ENCODE data around the gene UBE2V1. TPM values are rescaled to one million over a fixed set of nuclear protein-coding genes. Genes with fewer than 3 reads are reported as not detected.
"Not testable (repeated sequence)": the region's sequence is repeated elsewhere in the genome, so short reads cannot be mapped to it uniquely, and the experiment has no call there.

Gene UBE2V1
- total and polyA plus RNA-seq, 7 donors, result 45.2 to 165 (median 60.3) TPM

DNA sequence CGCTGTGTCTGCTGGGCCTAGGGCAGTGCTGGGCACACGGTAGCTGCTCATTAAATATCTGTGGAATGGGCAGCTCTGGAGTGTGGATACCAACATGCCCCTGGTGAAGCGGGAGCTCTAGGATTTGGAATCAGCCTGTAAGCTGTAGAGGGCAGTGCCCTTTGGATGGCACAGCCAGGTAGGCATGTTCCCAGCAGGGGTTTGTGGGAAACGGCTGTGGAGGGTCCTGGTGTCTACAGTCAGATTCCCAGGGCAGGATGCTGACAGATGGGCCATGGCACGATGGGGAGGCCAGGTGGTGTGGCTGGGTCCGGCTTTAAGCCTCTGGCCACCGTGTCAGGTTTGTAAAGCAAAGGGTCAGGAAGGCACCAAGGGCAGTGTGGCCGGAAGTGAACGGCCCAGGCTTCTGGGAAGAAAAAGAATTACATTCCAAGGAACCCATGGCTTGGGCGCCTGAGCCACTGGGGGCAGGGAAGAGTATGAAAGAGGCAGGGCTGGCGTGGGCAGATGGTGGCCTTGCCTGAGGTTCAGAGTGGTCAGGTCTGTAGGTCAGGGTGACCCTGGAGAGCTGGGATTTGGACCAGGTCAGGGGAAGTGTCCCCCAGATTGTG, 44.8 kb downstream of the UBE2V1 start:
- DNase-seq (no peak), ATAC-seq (no peak)
- peaks cover 4% of the 10 kb centered on the region for H3K4me1 ChIP-seq
- TF ChIP-seq, protein P1, sequence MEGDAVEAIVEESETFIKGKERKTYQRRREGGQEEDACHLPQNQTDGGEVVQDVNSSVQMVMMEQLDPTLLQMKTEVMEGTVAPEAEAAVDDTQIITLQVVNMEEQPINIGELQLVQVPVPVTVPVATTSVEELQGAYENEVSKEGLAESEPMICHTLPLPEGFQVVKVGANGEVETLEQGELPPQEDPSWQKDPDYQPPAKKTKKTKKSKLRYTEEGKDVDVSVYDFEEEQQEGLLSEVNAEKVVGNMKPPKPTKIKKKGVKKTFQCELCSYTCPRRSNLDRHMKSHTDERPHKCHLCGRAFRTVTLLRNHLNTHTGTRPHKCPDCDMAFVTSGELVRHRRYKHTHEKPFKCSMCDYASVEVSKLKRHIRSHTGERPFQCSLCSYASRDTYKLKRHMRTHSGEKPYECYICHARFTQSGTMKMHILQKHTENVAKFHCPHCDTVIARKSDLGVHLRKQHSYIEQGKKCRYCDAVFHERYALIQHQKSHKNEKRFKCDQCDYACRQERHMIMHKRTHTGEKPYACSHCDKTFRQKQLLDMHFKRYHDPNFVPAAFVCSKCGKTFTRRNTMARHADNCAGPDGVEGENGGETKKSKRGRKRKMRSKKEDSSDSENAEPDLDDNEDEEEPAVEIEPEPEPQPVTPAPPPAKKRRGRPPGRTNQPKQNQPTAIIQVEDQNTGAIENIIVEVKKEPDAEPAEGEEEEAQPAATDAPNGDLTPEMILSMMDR (IDR thresholded peaks at IDR 0.05), result no peak
- no peak overlapping the region for H3K4me3 ChIP-seq
- WGBS, 3 donors, result 64 to 70% (median 67%) methylated on average over 11 of the region's 11 CpGs
- intact Hi-C loops (cut with DNase I), result no loop called here
- no peaks in the 10 kb centered on the region for H3K27me3 ChIP-seq (ENCODE audit: insufficient read depth in 3 of 3, low read length in 2 of 3)
- H3K36me3 ChIP-seq (ENCODE audit: insufficient read depth in 1 of 2, low read depth in 1 of 2), result no peaks in the 10 kb centered on the region
- no peaks in the 10 kb centered on the region for H3K9me3 ChIP-seq
- H3K27ac ChIP-seq, result no peak overlapping the region

DNA sequence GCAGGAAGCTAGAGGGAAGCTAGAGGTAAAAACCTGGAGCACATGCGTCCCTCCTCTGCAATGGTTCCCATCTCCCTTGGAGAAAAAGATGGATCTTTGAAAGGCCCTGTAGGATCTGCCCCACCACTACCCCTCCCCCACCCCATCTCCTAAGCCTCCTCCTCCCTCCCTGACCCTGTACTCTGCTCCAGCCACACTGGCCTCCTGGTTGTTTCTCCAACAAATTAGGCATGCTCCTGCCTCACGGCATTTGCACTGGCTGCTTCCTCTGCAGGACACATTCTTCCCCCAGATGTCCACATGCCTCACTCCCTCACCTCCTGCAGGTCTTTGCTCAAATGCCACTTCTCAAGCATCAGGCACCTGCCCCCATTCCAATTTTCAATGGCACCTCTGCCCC, 45.5 kb downstream of the UBE2V1 start:
- no peak overlapping the region for H3K4me3 ChIP-seq
- no peaks in the 10 kb centered on the region for H3K36me3 ChIP-seq (ENCODE audit: insufficient read depth in 1 of 2, low read depth in 1 of 2)
- ATAC-seq (no peak), DNase-seq (no peak)
- no peak overlapping the region for H3K27ac ChIP-seq
- no peaks in the 10 kb centered on the region for H3K9me3 ChIP-seq
- WGBS, 3 donors, result 71 to 83% (median 75%) methylated on average over 2 of the region's 2 CpGs
- no peaks in the 10 kb centered on the region for H3K27me3 ChIP-seq (ENCODE audit: insufficient read depth in 3 of 3, low read length in 2 of 3)
- intact Hi-C loops (cut with DNase I), result no loop called here
- TF ChIP-seq, protein P1 (IDR thresholded peaks at IDR 0.05), result no peak
- H3K4me1 ChIP-seq, result peaks cover 4% of the 10 kb centered on the region

DNA sequence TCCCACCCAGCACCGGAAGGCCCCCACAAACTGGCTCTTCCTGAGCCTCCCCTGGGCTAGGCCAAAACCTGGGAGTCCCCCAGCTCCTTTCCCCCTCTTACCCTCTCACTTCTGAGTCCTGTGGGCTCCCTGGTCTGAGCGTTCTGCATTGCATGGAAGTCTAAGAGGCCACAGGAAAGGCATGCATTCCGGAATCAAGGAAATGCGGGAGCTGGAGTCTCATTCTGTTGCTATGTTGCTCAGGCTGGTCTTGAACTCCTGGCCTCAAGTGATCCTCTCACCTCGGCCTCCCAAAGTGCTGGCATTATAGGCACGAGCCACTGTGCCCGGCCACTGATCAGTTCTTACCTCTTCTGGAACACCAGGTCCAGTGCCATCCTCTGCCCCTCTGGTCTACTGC, 45.9 kb downstream of the UBE2V1 start:
- H3K4me1 ChIP-seq, result peaks cover 4% of the 10 kb centered on the region
- intact Hi-C loops (cut with DNase I), result no loop called here
- TF ChIP-seq, protein P1 (IDR thresholded peaks at IDR 0.05), result no peak
- WGBS, 3 donors, result 82 to 88% (median 86%) methylated on average over 7 of the region's 7 CpGs
- no peaks in the 10 kb centered on the region for H3K27me3 ChIP-seq (ENCODE audit: insufficient read depth in 3 of 3, low read length in 2 of 3)
- H3K4me3 ChIP-seq, result no peak overlapping the region
- H3K9me3 ChIP-seq, result no peaks in the 10 kb centered on the region
- H3K36me3 ChIP-seq (ENCODE audit: insufficient read depth in 1 of 2, low read depth in 1 of 2), result no peaks in the 10 kb centered on the region
- H3K27ac ChIP-seq, result no peak overlapping the region
- ATAC-seq (no peak), DNase-seq (no peak)

DNA sequence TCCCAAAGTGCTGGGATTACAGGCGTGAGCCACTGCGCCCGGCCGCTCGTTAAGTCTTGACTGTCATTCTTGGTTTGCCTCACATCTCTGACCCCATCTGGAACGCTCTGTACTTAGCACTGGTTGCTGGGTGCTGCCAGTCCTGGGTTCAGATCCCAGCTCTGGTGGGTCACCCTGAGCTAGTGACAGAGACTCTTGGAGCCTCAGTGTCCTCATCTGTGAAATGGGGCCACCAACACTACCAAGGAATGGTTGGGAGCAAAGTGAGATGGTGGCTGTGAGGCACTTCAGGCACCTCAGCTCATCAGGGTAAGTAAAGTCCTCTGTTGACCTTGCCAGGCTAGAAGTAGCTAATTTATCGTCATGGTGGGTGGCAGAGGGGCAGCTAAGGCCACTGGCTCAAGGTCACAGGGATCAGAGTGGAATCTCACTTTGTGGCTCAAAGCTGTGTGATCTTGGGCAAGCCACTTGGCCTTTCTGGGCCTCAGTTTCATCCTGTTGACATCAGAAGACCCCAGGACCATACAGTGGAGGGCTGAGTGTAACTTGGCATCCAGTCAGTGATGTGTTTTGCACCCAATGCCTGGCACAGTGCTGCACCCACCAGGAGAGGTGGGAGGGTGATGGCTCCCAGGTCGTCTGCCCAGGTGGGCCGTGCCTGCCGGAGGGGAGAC, 46.7 kb downstream of the UBE2V1 start:
- intact Hi-C loops (cut with DNase I), result no loop called here
- DNase-seq (no peak), ATAC-seq (no peak)
- 93 to 94% (median 94%) methylated on average over 10 of the region's 10 CpGs for WGBS, 3 donors
- no peak overlapping the region for H3K4me3 ChIP-seq
- H3K4me1 ChIP-seq, result peaks cover 4% of the 10 kb centered on the region
- TF ChIP-seq, protein P1 (IDR thresholded peaks at IDR 0.05), result no peak
- no peaks in the 10 kb centered on the region for H3K27me3 ChIP-seq (ENCODE audit: insufficient read depth in 3 of 3, low read length in 2 of 3)
- no peaks in the 10 kb centered on the region for H3K9me3 ChIP-seq
- H3K27ac ChIP-seq, result no peak overlapping the region
- no peaks in the 10 kb centered on the region for H3K36me3 ChIP-seq (ENCODE audit: insufficient read depth in 1 of 2, low read depth in 1 of 2)

DNA sequence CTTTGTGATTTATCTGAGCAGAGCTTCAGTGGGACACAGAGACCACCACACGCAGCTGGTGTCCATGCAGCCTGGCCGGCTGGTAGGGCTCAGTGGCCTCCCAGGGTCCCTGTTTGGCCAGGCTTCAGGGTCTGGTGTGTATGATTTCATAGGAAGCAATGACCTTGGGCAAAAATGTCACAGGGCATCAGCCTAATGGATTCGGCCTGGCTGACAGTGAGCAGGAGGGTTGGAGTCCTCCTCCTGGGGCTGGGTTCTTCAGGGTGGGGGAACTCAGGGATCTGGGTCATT, 47.7 kb downstream of the UBE2V1 start:
- Histone ChIP-seq H3K27ac (no peak overlapping the region), H3K9me3 (no peaks in the 10 kb centered on the region), H3K4me1 (no peaks in the 10 kb centered on the region), H3K27me3 (ENCODE audit: insufficient read depth in 3 of 3, low read length in 2 of 3) (no peaks in the 10 kb centered on the region), H3K4me3 (no peak overlapping the region), H3K36me3 (ENCODE audit: insufficient read depth in 1 of 2, low read depth in 1 of 2) (no peaks in the 10 kb centered on the region)
- DNase-seq (no peak), ATAC-seq (no peak)
- TF ChIP-seq, protein P1 (IDR thresholded peaks at IDR 0.05), result no peak
- 79 to 89% (median 88%) methylated on average over 3 of the region's 3 CpGs for WGBS, 3 donors
- intact Hi-C loops (cut with DNase I), result no loop called here

DNA sequence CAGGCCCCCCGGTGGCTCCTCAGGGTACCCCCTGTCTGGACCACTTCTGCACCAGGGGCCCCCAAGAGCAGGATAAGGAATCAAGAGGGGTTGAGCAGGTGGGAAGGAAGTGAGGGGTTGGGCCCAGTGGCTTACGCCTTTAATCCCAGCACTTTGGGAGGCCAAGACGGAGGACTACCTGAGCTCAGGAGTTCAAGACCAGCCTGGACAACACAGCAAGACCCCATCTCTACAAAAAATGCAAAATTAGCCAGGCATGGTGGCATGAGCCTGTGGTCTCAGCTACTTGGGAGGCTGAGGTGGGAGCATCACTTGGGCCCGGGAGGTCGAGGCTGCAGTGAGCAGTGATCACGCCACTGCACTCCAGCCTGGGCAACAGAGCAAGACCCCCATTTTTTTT, 49.2 kb downstream of the UBE2V1 start:
- WGBS, 3 donors, result 93 to 96% (median 95%) methylated on average over 6 of the region's 6 CpGs
- intact Hi-C loops (cut with DNase I); H3K27me3 ChIP-seq (ENCODE audit: insufficient read depth in 3 of 3, low read length in 2 of 3); H3K4me1 ChIP-seq; H3K9me3 ChIP-seq; H3K27ac ChIP-seq; ATAC-seq; DNase-seq; H3K4me3 ChIP-seq; H3K36me3 ChIP-seq (ENCODE audit: insufficient read depth in 1 of 2, low read depth in 1 of 2): not testable (repeated sequence)
